ENCODE results near the gene SMIM12. TPM values are rescaled to one million over a fixed set of nuclear protein-coding genes. Genes with fewer than 3 reads are reported as not detected.

SMIM12 gene
- total RNA-seq, 1 donor from 2014 or later, result 63.6 TPM

- no peak for DNase-seq (ENCODE audit: low read depth, low spot score)
Observed at GRCh38 chr1:34803770-34804169, 55.8 kb downstream of the SMIM12 start.

Other genes with a start within 250 kb of the SMIM12 start
- gene GJB5, start 104.7 kb downstream of the SMIM12 start, total RNA-seq, result not detected in 2 replicates
- not detected in 2 replicates for gene GJB4, start 100.0 kb downstream of the SMIM12 start, total RNA-seq
- gene GJB3, start 78.5 kb downstream of the SMIM12 start, total RNA-seq, result 0.07 TPM in 1 of 2 replicates, not detected in the other
- 17.6 and 29.6 TPM in 2 replicates for gene GJA4, start 66.8 kb downstream of the SMIM12 start, total RNA-seq
- gene DLGAP3, start 69.9 kb upstream of the SMIM12 start, total RNA-seq, result 0.33 TPM in 1 of 2 replicates, not detected in the other
- 25.6 and 27.2 TPM in 2 replicates for gene TMEM35B, start 125.6 kb upstream of the SMIM12 start, total RNA-seq
- 10.5 and 11.1 TPM in 2 replicates for gene ZMYM6, start 172.2 kb upstream of the SMIM12 start, total RNA-seq
- 21.3 and 34.7 TPM in 2 replicates for gene ZMYM1, start 219.6 kb upstream of the SMIM12 start, total RNA-seq